NCI-H446 treated with DMSO at 0.1 percent for 48 hours (cell line): ENCODE results near the gene DMRTB1.
"Not testable (repeated sequence)": the region's sequence is repeated elsewhere in the genome, so short reads cannot be mapped to it uniquely, and the experiment has no call there.

ENCODE experiments used
- DNase-seq: peaks from one replicate; lab custom pipeline; 2025; lab: John Stamatoyannopoulos, UW

Gene DMRTB1

GRCh38 chr1:53459321-53460175 is at the start of gene DMRTB1:
DMRTB1 (plus strand) TSS chr1:53459399; CDS start chr1:53459454, 55 bp downstream.
- no peak for DNase-seq

DNA sequence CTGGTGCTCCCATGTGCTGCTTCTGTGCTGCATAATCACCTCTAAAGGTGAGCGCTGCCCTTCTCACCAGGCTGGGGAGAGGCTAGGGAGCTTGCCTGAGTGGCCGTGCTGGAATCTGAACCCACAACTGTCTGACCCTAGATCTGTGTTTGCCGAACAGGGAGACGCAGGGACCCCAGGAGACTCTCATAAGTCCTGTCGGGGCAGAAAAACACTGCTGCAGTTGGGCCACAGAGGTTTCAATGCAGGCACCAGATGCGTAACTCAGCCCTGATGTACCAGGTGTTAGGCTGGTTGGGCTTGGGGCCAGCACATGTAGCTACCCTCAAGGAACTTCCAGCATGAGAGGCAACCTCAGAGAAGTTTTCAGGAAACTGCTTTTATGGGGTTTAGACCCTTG is 49.5 kb upstream of the DMRTB1 start:
- no peak for DNase-seq

DNA sequence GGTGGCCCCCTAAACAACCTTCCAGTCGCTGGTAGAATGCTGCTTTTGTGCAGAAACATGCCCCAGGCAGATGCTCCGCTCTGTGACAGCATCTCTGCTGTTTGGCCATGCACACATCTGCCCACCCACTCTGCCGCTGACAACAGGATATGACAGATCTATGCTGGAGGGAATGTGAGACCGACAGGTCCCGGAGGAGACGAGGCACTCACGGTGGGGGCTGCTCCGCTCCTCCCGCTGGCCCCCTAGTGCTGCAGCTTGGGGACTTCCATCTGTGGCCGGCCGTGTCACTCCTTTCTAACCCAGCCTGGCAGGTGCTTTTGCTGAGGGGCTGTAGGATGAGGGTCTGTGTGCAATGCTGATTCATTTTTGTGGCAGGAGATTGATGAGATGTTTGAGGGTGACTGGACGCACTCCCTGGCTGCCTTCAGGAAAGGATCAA is 49.1 kb upstream of the DMRTB1 start:
- DNase-seq = no peak

DNA sequence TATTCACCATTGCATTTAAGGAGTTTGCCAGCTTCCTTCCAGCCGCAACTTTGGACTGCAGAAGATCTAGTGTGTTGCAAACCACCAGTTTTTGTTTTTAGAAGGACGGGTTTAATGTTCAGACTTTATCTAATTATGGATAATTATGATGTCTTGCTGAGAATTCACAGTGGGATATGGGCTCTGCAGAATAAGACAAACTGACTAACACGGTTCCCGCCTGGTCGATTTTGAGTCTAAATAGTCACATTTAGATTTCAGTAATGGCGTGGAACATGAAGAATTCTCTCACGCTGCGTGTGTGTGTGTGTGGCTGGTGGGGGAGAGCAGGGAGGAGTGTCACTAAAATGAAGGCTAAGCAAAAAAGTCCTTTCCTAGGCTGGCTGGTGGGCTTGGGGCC is 48.5 kb upstream of the DMRTB1 start:
- DNase-seq = no peak

- no peak for DNase-seq
These were observed 47.6 kb upstream of the DMRTB1 start for GRCh38 chr1:53411541-53412152.

DNA sequence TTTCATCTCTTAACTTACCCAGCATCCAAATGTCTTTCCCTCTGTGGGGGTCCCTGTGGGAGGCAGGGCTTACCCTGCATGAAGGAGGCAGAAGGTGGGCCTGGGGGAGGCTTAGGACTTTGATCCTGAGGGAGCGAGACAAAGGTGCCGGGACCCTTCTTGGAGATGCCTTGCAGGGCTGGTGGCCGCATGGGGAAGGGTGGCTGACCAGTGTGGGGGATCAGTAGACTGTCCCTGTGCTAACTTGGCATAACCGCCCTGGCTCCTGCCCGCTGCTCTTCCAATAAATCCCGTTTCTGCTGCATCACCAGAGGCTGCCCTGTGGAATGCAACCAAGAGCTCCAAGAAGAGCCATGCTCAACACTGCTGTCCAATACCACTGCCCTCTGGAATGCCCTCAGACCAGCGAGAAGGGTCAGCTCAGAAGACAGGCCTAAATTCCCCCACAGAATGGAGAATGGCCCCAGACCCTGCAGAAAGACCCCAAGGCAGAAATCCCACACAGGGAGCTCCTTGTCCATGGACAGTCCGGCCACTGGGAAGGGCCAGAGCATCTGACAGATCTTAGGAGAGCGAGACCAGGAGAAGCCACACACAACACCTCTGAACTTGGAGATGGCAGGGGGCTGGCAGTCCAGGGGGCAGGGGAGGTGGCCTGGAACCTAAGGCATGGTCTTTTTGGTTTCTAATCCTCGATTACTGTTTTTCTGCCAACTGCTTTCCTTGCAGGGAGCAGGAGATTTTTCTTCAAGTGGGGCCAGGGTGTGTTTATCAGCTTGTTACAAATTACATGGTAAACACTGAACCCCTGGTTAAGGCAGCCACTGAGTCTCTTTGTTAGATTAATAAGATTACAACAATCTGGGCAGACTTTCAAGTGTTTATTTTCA is 46.7 kb upstream of the DMRTB1 start:
- DNase-seq = no peak

DNA sequence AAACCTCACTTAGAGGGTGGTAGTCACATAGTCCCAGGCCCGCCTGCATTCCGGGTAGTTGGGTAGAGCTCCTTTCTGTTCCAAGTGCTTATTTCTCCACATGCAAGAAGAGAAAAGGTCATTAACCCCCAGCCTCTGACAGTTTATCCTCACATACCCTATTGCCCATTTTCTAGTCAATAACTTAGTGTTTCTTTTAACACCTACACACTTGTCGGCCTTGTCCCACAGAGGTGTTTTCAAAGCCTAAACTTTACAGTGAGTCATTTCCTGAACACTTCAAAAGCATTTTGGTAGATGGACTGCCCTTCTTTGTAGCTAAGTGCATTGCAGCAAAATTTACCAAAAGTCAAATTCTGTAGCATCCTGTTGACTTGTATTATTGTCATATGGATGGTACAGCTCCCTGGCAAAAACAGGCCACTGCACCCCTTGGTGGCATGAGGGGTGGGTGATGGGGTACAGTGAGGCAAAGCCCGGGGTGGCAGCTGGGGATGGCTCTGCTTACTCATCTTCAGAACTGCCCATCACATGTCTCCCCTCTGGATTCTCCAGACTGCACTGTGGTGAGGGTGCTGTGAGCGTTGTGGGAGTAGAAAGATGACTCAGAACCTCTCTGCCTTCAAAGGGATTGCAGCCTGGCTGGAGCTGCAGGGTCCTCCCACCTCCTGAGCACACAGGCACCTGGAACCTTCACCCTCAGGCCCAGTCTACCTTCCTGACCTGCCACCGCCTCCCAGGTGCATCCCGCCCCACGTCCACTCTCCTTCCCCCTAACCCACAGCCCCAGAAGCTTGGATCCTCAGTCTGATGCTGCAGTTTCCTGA is 45.8 kb upstream of the DMRTB1 start:
- DNase-seq = no peak

DNA sequence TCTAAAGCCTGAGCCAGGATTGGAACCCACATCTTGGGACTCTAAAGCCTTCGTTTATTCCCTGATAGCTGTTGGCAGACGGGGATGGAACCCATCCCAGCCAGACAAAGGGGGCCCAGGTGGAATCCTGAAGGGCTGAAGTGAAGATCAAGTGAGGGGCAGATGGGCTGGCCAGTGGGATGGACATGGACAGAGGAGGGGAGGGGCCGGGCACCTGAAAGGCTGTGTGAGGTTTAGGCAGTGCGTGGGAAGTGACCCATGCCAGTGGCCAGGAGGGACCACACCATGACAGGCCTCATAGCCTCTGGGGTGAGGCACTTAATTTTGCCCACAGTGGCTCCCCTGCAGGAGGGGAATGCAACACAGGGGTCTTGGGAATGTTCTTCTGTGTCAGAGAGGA is 44.6 kb upstream of the DMRTB1 start:
- DNase-seq = no peak

DNA sequence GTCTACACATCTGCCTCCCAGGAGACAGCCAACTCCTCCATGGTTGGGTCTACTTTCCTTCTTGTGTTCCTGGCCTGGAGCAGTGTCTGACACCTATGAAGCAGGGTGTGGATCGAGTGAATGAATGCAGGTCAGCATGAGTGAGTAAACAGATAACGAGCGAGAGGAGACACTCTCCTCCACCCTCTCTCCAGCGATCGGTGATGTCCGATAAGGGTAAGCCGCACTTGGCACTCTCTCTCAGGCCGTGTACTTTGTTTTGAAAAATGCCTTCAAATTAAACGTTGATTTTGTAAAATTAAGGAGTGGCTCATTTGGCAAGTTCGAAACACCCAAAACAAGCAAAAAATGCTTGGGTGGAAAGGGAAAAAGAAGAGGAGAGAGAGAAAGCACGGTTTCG is 43.8 kb upstream of the DMRTB1 start:
- no peak for DNase-seq

GRCh38 chr1:53416269-53416813 is 42.9 kb upstream of the DMRTB1 start:
- DNase-seq = no peak

DNA sequence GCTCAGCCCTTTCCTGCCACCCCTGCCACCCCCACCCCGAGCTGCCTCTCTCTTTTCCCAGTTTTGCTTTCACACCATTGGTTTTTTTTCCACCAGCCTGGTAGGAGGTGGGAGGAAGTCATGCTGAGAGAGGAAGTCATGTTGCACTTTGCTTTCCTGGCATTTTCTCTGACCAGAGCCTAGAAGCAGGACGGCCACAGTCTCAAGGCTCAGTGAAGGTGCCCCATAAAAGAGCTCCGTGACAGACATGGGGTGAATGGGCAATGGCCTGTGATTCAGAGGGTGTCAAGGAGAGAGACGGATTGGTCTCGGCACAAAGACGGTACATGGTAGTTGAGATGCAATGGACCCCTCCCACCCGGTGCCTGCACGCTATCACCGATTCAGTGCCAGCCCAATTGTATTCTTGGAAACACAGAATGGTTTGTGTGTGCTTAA is 42.1 kb upstream of the DMRTB1 start:
- DNase-seq = no peak

DNA sequence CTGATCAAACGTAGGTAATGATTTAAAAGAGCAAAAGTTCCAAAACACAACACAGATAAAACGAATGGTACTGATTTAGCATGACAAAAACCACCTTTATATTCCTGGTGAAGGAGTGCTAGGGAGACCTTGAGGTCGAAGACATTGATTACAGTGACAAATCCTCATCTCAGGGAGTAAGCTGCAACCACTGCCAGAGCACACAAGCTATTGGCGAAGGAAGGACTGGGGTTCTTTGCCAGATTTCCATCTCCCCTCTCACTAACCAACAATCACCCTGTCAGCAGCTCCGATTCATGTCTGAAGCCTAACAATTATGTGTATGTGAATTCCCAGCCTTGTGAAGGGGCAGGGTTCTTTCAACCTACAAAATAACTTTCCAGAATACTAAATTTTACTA is 40.2 kb upstream of the DMRTB1 start:
- DNase-seq = no peak

GRCh38 chr1:53420341-53420740 is 38.9 kb upstream of the DMRTB1 start:
- no peak for DNase-seq

- DNase-seq = no peak
These were observed 38.0 kb upstream of the DMRTB1 start for GRCh38 chr1:53421208-53421607.

GRCh38 chr1:53430261-53430660 is 28.9 kb upstream of the DMRTB1 start:
- no peak for DNase-seq

- no peak for DNase-seq
These were observed 28.4 kb upstream of the DMRTB1 start for GRCh38 chr1:53430779-53431178.

GRCh38 chr1:53431244-53431643 is 28.0 kb upstream of the DMRTB1 start:
- DNase-seq = no peak

DNA sequence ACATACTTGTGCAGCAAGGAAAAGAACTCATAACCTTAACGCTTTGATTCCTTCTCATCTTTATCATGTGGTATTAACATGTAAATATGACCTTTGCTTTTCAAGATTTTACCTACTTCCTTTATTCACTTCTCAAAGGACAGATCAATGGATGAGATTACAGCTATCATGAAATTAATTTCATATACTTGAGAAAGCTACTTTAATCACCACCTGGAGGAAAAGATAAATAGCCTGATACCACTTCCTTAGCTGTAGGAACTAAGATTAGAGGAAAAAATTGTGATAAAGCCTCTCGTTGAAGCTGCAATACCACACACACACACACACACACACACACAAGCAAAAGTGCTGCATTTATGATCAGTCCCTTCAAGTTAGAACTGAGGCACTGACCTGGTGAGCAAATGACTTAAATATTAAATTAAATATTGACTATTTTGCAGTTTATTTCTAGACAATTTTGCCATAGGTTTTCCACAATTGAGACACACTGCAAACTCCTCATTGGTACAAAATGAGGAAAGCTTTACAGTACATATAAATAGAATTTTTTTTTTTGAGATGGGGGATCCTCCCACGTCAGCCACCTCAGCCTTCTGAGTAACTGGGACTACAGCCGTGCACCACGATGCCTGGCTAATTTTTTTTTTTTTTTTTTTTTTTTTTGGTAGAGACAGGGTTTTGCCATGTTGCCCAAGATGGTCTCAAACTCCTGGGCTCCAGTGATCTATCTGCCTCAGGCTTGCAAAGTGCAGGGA is 27.2 kb upstream of the DMRTB1 start:
- DNase-seq = no peak

- DNase-seq = no peak
These were observed 26.6 kb upstream of the DMRTB1 start for GRCh38 chr1:53432611-53433010.

GRCh38 chr1:53434405-53435007 is 24.7 kb upstream of the DMRTB1 start:
- not testable (repeated sequence) for DNase-seq
